Muscle layer of colon (tissue), 2 donors: ENCODE results near the gene SLBP.

Experiments used
- H3K27ac ChIP-seq: one replicate; pipeline ENCODE4 v1.7.0; 2013; ENCODE audit warnings: low read depth, mild to moderate bottlenecking, low read length, moderate library complexity
- H3K27me3 ChIP-seq, 2 donors: one replicate each; pipeline ENCODE4 v1.7.0; 2013; ENCODE audit warnings: low read length in 2 of 2, mild to moderate bottlenecking in 2 of 2; ENCODE audit not compliant: insufficient read depth in 2 of 2, control insufficient read depth in 1 of 2
- H3K36me3 ChIP-seq: one replicate; pipeline ENCODE4 v1.7.0; 2013; ENCODE audit warnings: mild to moderate bottlenecking, low read length; ENCODE audit not compliant: insufficient read depth
- H3K4me1 ChIP-seq: one replicate; pipeline ENCODE4 v1.7.0; 2013; ENCODE audit warnings: mild to moderate bottlenecking, low read length; ENCODE audit not compliant: insufficient read depth
- H3K4me3 ChIP-seq, 2 donors: one replicate each; pipeline ENCODE4 v1.7.0; 2013; ENCODE audit warnings: low read length in 2 of 2, low read depth in 1 of 2, mild to moderate bottlenecking in 1 of 2, moderate library complexity in 1 of 2
- H3K9ac ChIP-seq: one replicate; pipeline ENCODE4 v1.7.0; 2013; ENCODE audit warnings: low read length
- H3K9me3 ChIP-seq: one replicate; pipeline ENCODE4 v1.7.0; 2013; ENCODE audit warnings: mild to moderate bottlenecking, low read length
- donor health status: abdominal sarcoma.
- donor health status: Adenocarcinoma of cecum.

SLBP gene

DNA sequence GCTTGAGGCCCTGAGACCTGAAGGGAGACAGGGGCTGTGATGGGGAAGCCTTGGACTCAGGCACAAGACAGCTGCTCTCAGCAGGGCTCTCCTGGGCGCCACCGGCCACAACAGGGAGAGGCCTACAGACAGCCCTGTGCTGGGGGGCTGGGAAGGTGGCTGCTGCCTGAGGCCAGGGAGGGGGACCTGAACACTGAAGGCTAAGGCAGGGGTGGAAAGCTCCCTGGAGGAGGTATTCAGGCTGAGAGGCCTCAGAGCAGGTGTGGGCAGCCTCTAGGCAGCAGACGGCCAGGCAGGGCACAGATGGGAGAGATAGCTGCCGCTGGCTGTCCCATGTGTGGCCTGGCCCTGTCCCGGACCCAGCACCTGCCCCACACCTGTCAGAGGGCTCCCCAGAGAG, 42.2 kb upstream of the SLBP start:
- no peak overlapping the region for H3K9ac ChIP-seq
- H3K27me3 ChIP-seq = peaks cover 0 to 9% of the 10 kb centered on the region in 2 donors
- no peak overlapping the region for H3K27ac ChIP-seq
- H3K4me3 ChIP-seq = no peak overlapping the region
- no peaks in the 10 kb centered on the region for H3K9me3 ChIP-seq
- no peaks in the 10 kb centered on the region for H3K4me1 ChIP-seq
- H3K36me3 ChIP-seq = no peaks in the 10 kb centered on the region

DNA sequence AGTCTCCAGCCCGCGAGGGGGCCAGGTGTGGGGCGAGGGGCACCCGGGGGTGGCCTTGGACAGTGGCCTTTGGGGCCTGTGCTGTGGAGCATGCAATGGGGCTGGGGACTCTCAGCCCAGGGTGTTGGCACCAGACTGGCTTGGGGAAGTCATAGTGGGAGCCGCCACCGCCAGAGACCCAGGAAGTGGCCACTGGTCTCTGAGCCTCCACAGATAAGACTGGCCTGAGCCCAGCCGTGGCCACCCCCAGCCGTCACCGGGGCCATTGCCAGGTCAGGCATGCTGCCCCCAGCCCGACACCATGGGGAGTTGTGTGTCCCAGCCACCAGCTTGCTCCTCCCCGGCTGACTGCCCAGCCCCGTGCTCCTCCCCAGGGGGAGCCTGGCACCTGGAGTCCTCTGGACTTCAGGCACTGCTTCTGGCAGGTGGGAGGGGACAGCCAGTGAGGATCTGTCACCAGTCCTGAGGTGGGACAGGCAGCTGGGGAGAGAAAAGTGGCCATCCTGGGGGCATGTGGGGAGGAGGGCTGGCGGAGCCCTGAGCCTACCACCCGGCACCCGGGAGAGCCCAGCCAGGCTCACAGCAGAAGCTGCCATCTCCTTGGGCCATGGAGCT, 41.7 kb upstream of the SLBP start:
- no peaks in the 10 kb centered on the region for H3K4me1 ChIP-seq
- H3K27me3 ChIP-seq = peaks cover 0 to 9% of the 10 kb centered on the region in 2 donors
- H3K36me3 ChIP-seq = no peaks in the 10 kb centered on the region
- H3K9ac ChIP-seq = no peak overlapping the region
- no peaks in the 10 kb centered on the region for H3K9me3 ChIP-seq
- H3K4me3 ChIP-seq = no peak overlapping the region
- H3K27ac ChIP-seq = no peak overlapping the region

DNA sequence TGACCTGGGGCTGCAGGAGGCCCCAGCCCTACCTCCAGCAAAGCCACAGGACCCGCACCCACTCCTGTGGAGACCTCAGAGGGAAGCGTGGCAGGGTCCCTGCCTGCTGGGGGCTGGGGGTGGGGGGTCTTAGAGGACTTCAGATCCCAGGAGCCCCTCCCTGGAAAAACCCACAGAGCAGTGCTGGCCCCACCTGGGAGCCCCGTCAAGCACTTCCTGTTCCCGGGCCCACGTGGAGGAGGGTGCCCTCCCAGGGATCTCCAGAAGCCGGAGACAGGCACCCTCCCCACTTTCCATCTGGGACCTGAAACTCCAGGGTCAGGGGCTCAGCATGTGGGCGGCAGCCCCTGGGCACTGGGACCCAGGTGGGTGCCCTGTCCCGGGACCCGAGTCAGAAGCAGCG, 41.2 kb upstream of the SLBP start:
- H3K9me3 ChIP-seq = no peaks in the 10 kb centered on the region
- no peaks in the 10 kb centered on the region for H3K4me1 ChIP-seq
- peaks cover 0 to 13% of the 10 kb centered on the region in 2 donors for H3K27me3 ChIP-seq
- no peak overlapping the region for H3K4me3 ChIP-seq
- H3K9ac ChIP-seq = no peak overlapping the region
- no peak overlapping the region for H3K27ac ChIP-seq
- no peaks in the 10 kb centered on the region for H3K36me3 ChIP-seq

DNA sequence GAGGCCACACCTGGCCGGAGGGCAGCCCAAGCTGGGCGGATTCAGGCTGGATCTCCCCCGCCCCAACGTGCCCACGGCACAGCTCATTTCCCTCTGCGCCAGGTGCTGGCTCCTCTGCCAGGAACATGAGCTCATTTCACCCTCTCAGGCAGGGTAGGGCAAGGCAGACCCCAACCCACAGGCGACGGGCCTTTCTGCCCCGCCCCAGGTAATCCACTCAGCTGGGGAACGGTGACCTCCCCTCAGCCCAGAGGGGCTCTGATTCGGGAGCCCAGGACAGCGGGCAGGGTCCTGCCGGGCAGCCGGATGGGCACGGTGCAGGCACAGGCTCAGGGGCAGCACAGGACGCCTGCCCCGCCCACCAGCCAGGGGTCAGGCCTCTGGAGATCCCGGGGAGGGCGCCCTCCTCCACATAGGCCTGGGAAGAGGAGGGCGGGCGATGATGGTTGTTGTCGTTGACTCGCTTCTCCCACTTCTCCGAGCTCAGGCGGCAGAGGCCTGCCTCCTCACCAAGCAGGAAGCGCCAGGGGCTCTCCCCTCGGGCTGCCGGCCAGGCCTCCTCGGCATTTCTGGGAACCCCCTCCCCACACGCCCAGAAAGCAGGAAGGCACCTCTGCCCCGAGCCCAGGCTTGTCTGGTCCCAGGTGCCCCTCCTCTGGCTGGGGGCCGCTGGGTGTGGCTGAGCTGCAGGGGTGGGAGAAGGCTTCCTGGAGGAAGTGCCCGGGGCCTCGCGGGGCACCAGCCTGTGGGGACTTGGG, 40.3 kb upstream of the SLBP start:
- Histone ChIP-seq H3K9ac (no peak overlapping the region), H3K4me1 (no peaks in the 10 kb centered on the region), H3K27ac (no peak overlapping the region)

DNA sequence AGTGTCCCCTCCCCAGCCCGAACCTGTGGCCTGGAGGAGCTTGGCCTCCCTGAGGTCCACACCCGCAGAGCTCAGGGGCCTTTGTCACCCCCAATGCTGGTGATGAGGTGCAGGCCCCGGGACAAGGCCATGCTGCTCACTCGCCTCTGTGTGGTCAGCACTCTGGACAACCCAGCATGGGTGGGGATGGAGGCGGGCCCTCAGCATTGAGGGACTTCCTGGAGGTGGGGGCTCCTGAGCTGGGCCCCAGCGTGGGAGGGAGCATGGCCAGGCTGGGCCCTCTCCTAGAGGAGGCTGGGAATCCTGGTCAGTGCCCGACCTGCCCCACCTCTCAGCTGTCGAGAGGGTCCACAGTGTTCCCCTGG, 39.8 kb upstream of the SLBP start:
- Histone ChIP-seq H3K27ac (no peak overlapping the region), H3K9me3 (no peaks in the 10 kb centered on the region), H3K9ac (no peak overlapping the region), H3K36me3 (no peaks in the 10 kb centered on the region), H3K4me3 (no peak overlapping the region), H3K4me1 (no peaks in the 10 kb centered on the region), H3K27me3 (peaks cover 0 to 17% of the 10 kb centered on the region in 2 donors)

More for the DNA sequence above, 40.3 kb upstream of the SLBP start:
- no peaks in the 10 kb centered on the region for H3K9me3 ChIP-seq
- no peak overlapping the region for H3K4me3 ChIP-seq
- no peaks in the 10 kb centered on the region for H3K36me3 ChIP-seq
- peaks cover 0 to 17% of the 10 kb centered on the region in 2 donors for H3K27me3 ChIP-seq

DNA sequence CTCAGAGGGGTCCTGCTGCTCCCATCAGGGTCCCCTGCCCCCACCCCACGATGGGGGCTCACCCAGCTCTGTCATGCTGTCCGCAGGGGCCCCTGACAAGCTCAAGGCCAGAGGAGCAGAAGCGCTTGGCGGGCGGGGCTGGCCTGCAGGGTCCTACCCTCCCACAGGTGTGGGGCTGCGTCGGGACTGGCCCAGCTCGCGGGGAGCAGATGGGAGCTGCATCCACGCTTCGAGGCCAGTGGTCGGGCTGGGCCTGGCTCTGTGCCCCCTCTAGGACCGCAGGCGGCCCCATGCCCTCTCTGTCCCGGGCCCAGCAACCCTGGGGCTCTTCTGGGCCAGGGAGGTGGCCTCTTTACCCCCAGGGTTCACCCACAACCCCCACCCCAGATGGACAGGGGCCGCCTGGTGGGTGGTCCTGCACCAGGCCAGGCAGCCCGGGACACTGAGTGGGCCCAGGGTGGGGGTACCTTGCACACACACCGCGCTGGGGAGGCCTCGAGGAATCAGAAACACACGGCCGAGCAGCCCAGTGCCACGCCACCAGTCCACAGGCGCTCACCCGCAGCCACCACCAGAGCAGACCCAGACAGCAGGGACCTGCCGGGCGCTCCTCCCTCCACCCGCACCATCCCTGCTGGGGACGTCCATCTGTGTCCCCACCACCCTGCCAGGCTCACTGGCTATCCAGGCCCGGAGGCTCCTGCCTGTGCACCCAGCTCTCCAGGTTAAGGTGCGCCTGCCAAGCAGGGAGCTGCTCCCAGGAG, 39.2 kb upstream of the SLBP start:
- H3K36me3 ChIP-seq = no peaks in the 10 kb centered on the region
- peaks cover 0 to 17% of the 10 kb centered on the region in 2 donors for H3K27me3 ChIP-seq
- no peaks in the 10 kb centered on the region for H3K4me1 ChIP-seq
- no peak overlapping the region for H3K9ac ChIP-seq
- no peaks in the 10 kb centered on the region for H3K9me3 ChIP-seq
- no peak overlapping the region for H3K4me3 ChIP-seq
- H3K27ac ChIP-seq = no peak overlapping the region

DNA sequence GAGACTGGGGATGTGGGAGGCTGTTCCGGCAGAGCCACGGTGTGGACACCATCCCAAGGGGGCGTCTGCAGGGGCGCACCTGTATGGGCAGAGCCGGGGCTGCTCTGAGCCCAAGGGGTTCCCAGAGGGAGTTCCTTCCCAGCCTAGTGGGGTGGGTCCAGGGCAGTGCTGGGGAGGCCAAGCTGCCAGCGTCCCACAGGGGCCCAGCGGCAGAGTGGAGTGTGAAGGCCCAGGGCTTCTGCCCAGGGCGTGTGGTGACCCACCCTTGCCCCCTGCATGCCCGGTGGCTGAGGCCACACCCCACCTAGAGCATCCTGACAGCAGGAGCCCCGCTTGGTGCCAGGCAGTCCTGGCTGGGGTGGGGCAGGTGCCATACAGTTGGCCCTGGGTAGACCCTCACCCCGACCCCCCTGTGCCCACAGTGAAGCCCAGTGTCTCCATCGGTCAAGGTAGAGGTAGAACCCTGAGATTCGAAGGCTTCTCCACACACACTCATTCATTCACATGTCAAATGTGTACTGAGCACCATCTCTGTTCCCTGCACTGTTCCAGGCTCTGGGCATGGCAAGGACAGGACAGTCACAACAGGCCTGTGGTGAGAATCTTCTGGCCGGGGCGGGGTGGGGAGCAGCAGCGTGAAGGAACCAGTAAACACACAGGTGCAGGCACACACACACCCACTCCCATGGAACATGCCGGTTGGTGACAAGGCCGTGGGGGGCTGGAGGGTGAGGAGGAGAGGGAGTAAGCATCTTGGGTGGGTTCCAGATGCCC, 38.4 kb upstream of the SLBP start:
- peaks cover 0 to 17% of the 10 kb centered on the region in 2 donors for H3K27me3 ChIP-seq
- no peaks in the 10 kb centered on the region for H3K4me1 ChIP-seq
- H3K9ac ChIP-seq = no peak overlapping the region
- no peaks in the 10 kb centered on the region for H3K9me3 ChIP-seq
- no peak overlapping the region for H3K4me3 ChIP-seq
- no peaks in the 10 kb centered on the region for H3K36me3 ChIP-seq
- H3K27ac ChIP-seq = no peak overlapping the region

DNA sequence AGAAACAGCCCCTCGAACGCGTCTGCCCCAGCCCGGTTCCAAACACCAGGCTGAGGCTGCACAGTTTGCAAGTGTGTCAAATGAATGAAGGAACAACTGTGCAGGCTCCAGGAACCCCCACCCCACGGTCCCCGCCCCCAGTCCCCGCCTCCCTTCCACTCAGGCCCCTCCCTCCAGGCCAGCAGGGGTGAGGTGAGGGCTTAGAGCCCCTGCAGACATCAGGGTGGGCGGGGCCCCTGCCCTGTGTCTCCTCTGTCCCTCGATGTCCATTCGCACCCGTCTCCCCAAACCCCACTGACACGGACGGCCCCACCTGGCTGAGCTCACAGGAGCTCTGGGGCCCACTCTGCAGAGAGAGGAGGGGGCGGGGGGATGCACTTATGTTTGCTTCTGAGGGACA, 37.7 kb upstream of the SLBP start:
- H3K4me3 ChIP-seq = no peak overlapping the region
- no peak overlapping the region for H3K9ac ChIP-seq
- no peak overlapping the region for H3K27ac ChIP-seq
- H3K36me3 ChIP-seq = no peaks in the 10 kb centered on the region
- no peaks in the 10 kb centered on the region for H3K4me1 ChIP-seq
- no peaks in the 10 kb centered on the region for H3K9me3 ChIP-seq
- H3K27me3 ChIP-seq = peaks cover 0 to 17% of the 10 kb centered on the region in 2 donors

DNA sequence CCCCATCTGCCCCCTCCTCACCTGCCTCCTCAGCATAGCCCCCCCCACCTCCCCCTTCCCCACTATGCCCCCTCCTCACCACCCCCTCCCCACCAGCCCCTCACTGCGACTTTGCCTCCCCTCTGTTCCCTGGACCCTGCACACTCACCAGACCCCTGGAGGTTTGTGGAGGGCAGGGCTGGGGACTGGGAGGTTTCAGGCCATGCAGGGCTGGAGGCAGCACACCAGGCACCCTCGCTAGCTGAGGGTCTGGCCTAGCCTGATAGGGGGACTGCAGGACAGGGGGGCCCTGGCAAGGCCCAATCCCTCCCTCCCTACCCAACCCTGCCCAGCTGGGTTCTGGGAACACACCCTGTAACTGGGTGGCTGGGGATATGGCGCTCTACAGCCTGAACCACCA, 37.3 kb upstream of the SLBP start:
- Histone ChIP-seq H3K4me1 (no peaks in the 10 kb centered on the region), H3K9me3 (no peaks in the 10 kb centered on the region), H3K27me3 (peaks cover 0 to 17% of the 10 kb centered on the region in 2 donors), H3K27ac (no peak overlapping the region), H3K4me3 (no peak overlapping the region), H3K9ac (no peak overlapping the region), H3K36me3 (no peaks in the 10 kb centered on the region)

DNA sequence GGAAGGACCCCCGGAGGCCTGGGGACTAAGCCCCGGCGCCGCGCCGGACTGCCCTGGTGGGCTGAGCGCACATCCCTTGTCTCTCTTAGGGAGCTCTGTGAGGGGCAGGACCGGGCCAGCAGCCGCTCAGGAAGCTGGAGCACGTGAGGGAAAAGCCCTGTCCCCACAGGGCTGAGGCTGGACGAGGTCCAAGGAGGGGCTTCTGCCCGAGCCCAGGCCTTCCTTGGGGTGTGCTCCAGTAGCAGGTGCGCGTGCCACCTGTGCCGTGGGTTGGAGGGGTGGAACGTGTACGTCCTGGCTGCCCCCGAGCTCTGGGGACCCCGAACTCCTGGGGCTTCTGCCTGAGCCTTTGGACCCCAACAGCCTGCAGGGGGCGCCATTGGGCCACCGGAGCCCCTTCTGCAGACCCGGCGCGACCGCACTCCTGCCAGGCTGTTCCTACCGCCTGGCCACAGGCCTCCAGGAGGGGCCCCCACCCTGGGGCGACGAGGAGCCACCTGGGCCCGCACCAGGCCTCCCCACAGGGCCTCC, 36.4 kb upstream of the SLBP start:
- H3K9ac ChIP-seq = no peak overlapping the region
- no peak overlapping the region for H3K27ac ChIP-seq
- peaks cover 0 to 17% of the 10 kb centered on the region in 2 donors for H3K27me3 ChIP-seq
- no peaks in the 10 kb centered on the region for H3K4me1 ChIP-seq
- no peaks in the 10 kb centered on the region for H3K36me3 ChIP-seq
- no peaks in the 10 kb centered on the region for H3K9me3 ChIP-seq
- H3K4me3 ChIP-seq = no peak overlapping the region

DNA sequence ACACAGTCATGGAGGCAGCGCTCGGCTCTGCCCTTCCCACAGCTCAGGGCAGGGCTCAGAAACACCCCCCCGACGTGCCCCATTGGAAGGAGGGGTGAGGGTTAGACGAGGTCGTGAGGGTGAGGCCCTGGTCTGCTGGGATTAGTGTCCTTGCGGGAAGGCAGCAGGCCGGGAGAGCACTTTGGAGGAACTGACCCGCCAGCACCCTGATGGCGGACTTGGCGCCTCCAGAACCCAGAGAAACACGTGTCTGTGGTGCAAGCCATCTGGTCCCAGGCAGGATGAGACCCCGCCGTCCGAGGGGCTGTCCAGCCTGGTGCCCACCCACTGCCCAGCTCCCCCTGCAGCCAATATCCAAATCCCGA, 35.5 kb upstream of the SLBP start:
- Histone ChIP-seq H3K4me1 (no peaks in the 10 kb centered on the region), H3K9ac (no peak overlapping the region), H3K4me3 (no peak overlapping the region), H3K27me3 (peaks cover 0 to 17% of the 10 kb centered on the region in 2 donors), H3K9me3 (no peaks in the 10 kb centered on the region), H3K27ac (no peak overlapping the region), H3K36me3 (no peaks in the 10 kb centered on the region)
